Measurements from ENCODE around the gene OBP2A. TPM values are rescaled to one million over a fixed set of nuclear protein-coding genes. Genes with fewer than 3 reads are reported as not detected.

The OBP2A gene
- total and polyA plus RNA-seq, 10 of the 15 experiments (the other 5 are each of a cell fraction or from before 2014, with no cell fraction given), result not detected

GRCh38 chr9:135568026-135568425 lies 22.1 kb downstream of the OBP2A start:
- ChIA-PET POLR2A (no interaction called here), CTCF (no interaction called here), SMC1A (ENCODE audit: uncharacterized antibody, unreplicated experiment) (no interaction called here), RAD21 (ENCODE audit: unreplicated experiment) (no interaction called here)
- H3K4me3 ChIP-seq, result no peak overlapping the region
- DNase-seq (ENCODE audit: low read depth, low spot score) (no peak), ATAC-seq (no peak), FAIRE-seq (no peak)
- intact Hi-C loops (cut with micrococcal nuclease; ENCODE audit: unreplicated experiment) (no loop called here), in situ Hi-C loops (cut with MboI) (no loop called here)
- no peaks in the 10 kb centered on the region for H3K79me2 ChIP-seq (ENCODE audit: control insufficient read depth, insufficient read depth, low read length)
- no TSS peak for BruUV-seq (replicated peaks)
- H3K4me2 ChIP-seq (ENCODE audit: control insufficient read depth, insufficient read depth), result no peak overlapping the region
- H3K9me3 ChIP-seq (replicated peaks; ENCODE audit: control insufficient read depth, insufficient read depth, low read length), result no peaks in the 10 kb centered on the region
- no peak overlapping the region for H2AFZ ChIP-seq (ENCODE audit: control insufficient read depth, low read depth, low read length)
- WGBS (ENCODE audit: insufficient coverage, insufficient replicate concordance, low lambda C conversion rate, missing lambda C conversion rate), result 69% methylated on average over 6 of the region's 6 CpGs
- H3K36me3 ChIP-seq (ENCODE audit: control insufficient read depth in 2 of 2, insufficient read depth in 2 of 2, low read length in 1 of 2), result no peaks in the 10 kb centered on the region
- TF ChIP-seq REST (IDR thresholded peaks at IDR 0.05; ENCODE audit: low read depth, low read length), result no peak
- TF ChIP-seq SREBF2 (IDR thresholded peaks at IDR 0.05; ENCODE audit: low read length), result no peak
- no peak for TF ChIP-seq PRDM15 (CRISPR knock-in tag; IDR thresholded peaks at IDR 0.05)
- no peak for TF ChIP-seq BACH1 (IDR thresholded peaks at IDR 0.05; ENCODE audit: borderline replicate concordance)
- no peaks in the 10 kb centered on the region for H4K20me1 ChIP-seq (ENCODE audit: control insufficient read depth, insufficient read depth)
- no peak overlapping the region for H3K9ac ChIP-seq (ENCODE audit: control insufficient read depth, insufficient read depth, low read length)
- H3K27ac ChIP-seq (ENCODE audit: control insufficient read depth, insufficient read depth), result no peak overlapping the region
- no peaks in the 10 kb centered on the region for H3K4me1 ChIP-seq (ENCODE audit: control insufficient read depth, insufficient read depth, low read length)
- no peaks in the 10 kb centered on the region for H3K27me3 ChIP-seq (replicated peaks in 1 of 2; ENCODE audit: control insufficient read depth in 2 of 2, insufficient read depth in 2 of 2, low read length in 1 of 2)

Measured in GM12878 (cell line).